ENCODE results near the gene KIAA1217. TPM values are rescaled to one million over a fixed set of nuclear protein-coding genes. Genes with fewer than 3 reads are reported as not detected.

Gene KIAA1217
- total and polyA plus RNA-seq, 2 donors, result 6.2 to 18.0 TPM

GRCh38 chr10:24201503-24202180 is 7.3 kb upstream of the KIAA1217 start:
- DNase-seq (ENCODE audit: extremely low spot score), result no peak
- WGBS, result 69% methylated on average over 14 of the region's 14 CpGs
- H3K36me3 ChIP-seq (ENCODE audit: insufficient read depth), result no peaks in the 10 kb centered on the region
- H3K27ac ChIP-seq (ENCODE audit: low read depth), result no peak overlapping the region
- no peak overlapping the region for H3K4me3 ChIP-seq (ENCODE audit: low read depth, low read length)
- H3K4me1 ChIP-seq (ENCODE audit: insufficient read depth), result no peaks in the 10 kb centered on the region

- WGBS, result 70% methylated on average over 6 of the region's 6 CpGs
- no peaks in the 10 kb centered on the region for H3K36me3 ChIP-seq (ENCODE audit: insufficient read depth)
Measured at GRCh38 chr10:24202181-24202570, 6.8 kb upstream of the KIAA1217 start.

GRCh38 chr10:24205821-24206220 is 3.1 kb upstream of the KIAA1217 start:
- H3K36me3 ChIP-seq (ENCODE audit: insufficient read depth), result no peaks in the 10 kb centered on the region
- H3K27ac ChIP-seq (ENCODE audit: low read depth), result no peak overlapping the region
- H3K4me1 ChIP-seq (ENCODE audit: insufficient read depth), result no peaks in the 10 kb centered on the region
- H3K4me3 ChIP-seq (ENCODE audit: low read depth, low read length), result no peak overlapping the region
- 68% methylated on average over 6 of the region's 6 CpGs for WGBS
- DNase-seq (ENCODE audit: extremely low spot score), result no peak

More at GRCh38 chr10:24202181-24202570, 6.8 kb upstream of the KIAA1217 start:
- no peaks in the 10 kb centered on the region for H3K4me1 ChIP-seq (ENCODE audit: insufficient read depth)
- no peak overlapping the region for H3K4me3 ChIP-seq (ENCODE audit: low read depth, low read length)
- DNase-seq (ENCODE audit: extremely low spot score), result no peak
- H3K27ac ChIP-seq (ENCODE audit: low read depth), result no peak overlapping the region

- 70% methylated on average over 2 of the region's 2 CpGs for WGBS
- Histone ChIP-seq H3K36me3 (ENCODE audit: insufficient read depth) (no peaks in the 10 kb centered on the region), H3K27ac (ENCODE audit: low read depth) (no peak overlapping the region), H3K4me3 (ENCODE audit: low read depth, low read length) (no peak overlapping the region), H3K4me1 (ENCODE audit: insufficient read depth) (no peaks in the 10 kb centered on the region)
- no peak for DNase-seq (ENCODE audit: extremely low spot score)
Measured at GRCh38 chr10:24206334-24206733, 2.6 kb upstream of the KIAA1217 start.

- DNase-seq (ENCODE audit: extremely low spot score), result no peak
- 77% methylated on average over 3 of the region's 3 CpGs for WGBS
- H3K4me1 ChIP-seq (ENCODE audit: insufficient read depth), result no peaks in the 10 kb centered on the region
- no peak overlapping the region for H3K27ac ChIP-seq (ENCODE audit: low read depth)
- no peaks in the 10 kb centered on the region for H3K36me3 ChIP-seq (ENCODE audit: insufficient read depth)
- no peak overlapping the region for H3K4me3 ChIP-seq (ENCODE audit: low read depth, low read length)
Measured at GRCh38 chr10:24206926-24207325, 2.0 kb upstream of the KIAA1217 start.

- H3K4me3 ChIP-seq (ENCODE audit: low read depth, low read length), result no peak overlapping the region
- no peak for DNase-seq (ENCODE audit: extremely low spot score)
Measured at GRCh38 chr10:24207341-24207740, 1.6 kb upstream of the KIAA1217 start.

GRCh38 chr10:24207781-24208611 is 942 bp upstream of the KIAA1217 start:
- H3K4me1 ChIP-seq (ENCODE audit: insufficient read depth), result no peaks in the 10 kb centered on the region
- H3K27ac ChIP-seq (ENCODE audit: low read depth), result peak overlapping the region; percentile 84
- no peaks in the 10 kb centered on the region for H3K36me3 ChIP-seq (ENCODE audit: insufficient read depth)
- peak overlapping the region; percentile 43 for H3K4me3 ChIP-seq (ENCODE audit: low read depth, low read length)
- DNase-seq (ENCODE audit: extremely low spot score), result peak; percentile 73
- 41% methylated on average over 13 of the region's 13 CpGs for WGBS

More at GRCh38 chr10:24207341-24207740, 1.6 kb upstream of the KIAA1217 start:
- H3K27ac ChIP-seq (ENCODE audit: low read depth), result no peak overlapping the region
- no peaks in the 10 kb centered on the region for H3K4me1 ChIP-seq (ENCODE audit: insufficient read depth)
- WGBS, result 67% methylated on average over 5 of the region's 5 CpGs
- no peaks in the 10 kb centered on the region for H3K36me3 ChIP-seq (ENCODE audit: insufficient read depth)

- Histone ChIP-seq H3K4me3 (ENCODE audit: low read depth, low read length) (peak overlapping the region; percentile 43), H3K4me1 (ENCODE audit: insufficient read depth) (no peaks in the 10 kb centered on the region), H3K27ac (ENCODE audit: low read depth) (no peak overlapping the region), H3K36me3 (ENCODE audit: insufficient read depth) (no peaks in the 10 kb centered on the region)
- no peak for DNase-seq (ENCODE audit: extremely low spot score)
- WGBS, result 1% methylated on average over 5 of the region's 5 CpGs
Measured at GRCh38 chr10:24209432-24209771, 464 bp downstream of the KIAA1217 start.

- H3K36me3 ChIP-seq (ENCODE audit: insufficient read depth), result no peaks in the 10 kb centered on the region
- H3K4me3 ChIP-seq (ENCODE audit: low read depth, low read length), result peak overlapping the region; percentile 43
- no peak for DNase-seq (ENCODE audit: extremely low spot score)
- WGBS, result 13% methylated on average over 12 of the region's 12 CpGs
- H3K27ac ChIP-seq (ENCODE audit: low read depth), result no peak overlapping the region
- H3K4me1 ChIP-seq (ENCODE audit: insufficient read depth), result no peaks in the 10 kb centered on the region
Measured at GRCh38 chr10:24209946-24210491, 1.1 kb downstream of the KIAA1217 start.

GRCh38 chr10:24210501-24210900 is 1.6 kb downstream of the KIAA1217 start:
- Histone ChIP-seq H3K4me1 (ENCODE audit: insufficient read depth) (no peaks in the 10 kb centered on the region), H3K27ac (ENCODE audit: low read depth) (no peak overlapping the region), H3K4me3 (ENCODE audit: low read depth, low read length) (no peak overlapping the region), H3K36me3 (ENCODE audit: insufficient read depth) (no peaks in the 10 kb centered on the region)
- no peak for DNase-seq (ENCODE audit: extremely low spot score)
- WGBS, result 70% methylated on average over 2 of the region's 2 CpGs

GRCh38 chr10:24213266-24213665 is 4.3 kb downstream of the KIAA1217 start:
- Histone ChIP-seq H3K4me1 (ENCODE audit: insufficient read depth) (no peaks in the 10 kb centered on the region), H3K36me3 (ENCODE audit: insufficient read depth) (no peaks in the 10 kb centered on the region), H3K27ac (ENCODE audit: low read depth) (no peak overlapping the region)

GRCh38 chr10:24213881-24214280 is 4.9 kb downstream of the KIAA1217 start:
- WGBS, result 94% methylated on average over 2 of the region's 2 CpGs
- no peaks in the 10 kb centered on the region for H3K36me3 ChIP-seq (ENCODE audit: insufficient read depth)
- no peak for DNase-seq (ENCODE audit: extremely low spot score)
- H3K4me1 ChIP-seq (ENCODE audit: insufficient read depth), result no peaks in the 10 kb centered on the region
- no peak overlapping the region for H3K4me3 ChIP-seq (ENCODE audit: low read depth, low read length)
- no peak overlapping the region for H3K27ac ChIP-seq (ENCODE audit: low read depth)

More at GRCh38 chr10:24213266-24213665, 4.3 kb downstream of the KIAA1217 start:
- H3K4me3 ChIP-seq (ENCODE audit: low read depth, low read length), result no peak overlapping the region
- no peak for DNase-seq (ENCODE audit: extremely low spot score)
- WGBS, result 80% methylated on average over 4 of the region's 4 CpGs

GRCh38 chr10:24214762-24215161 is 5.8 kb downstream of the KIAA1217 start:
- H3K4me1 ChIP-seq (ENCODE audit: insufficient read depth), result no peaks in the 10 kb centered on the region
- WGBS, result 80% methylated on average over 5 of the region's 5 CpGs
- DNase-seq (ENCODE audit: extremely low spot score), result no peak

GRCh38 chr10:24215196-24215595 is 6.3 kb downstream of the KIAA1217 start:
- Histone ChIP-seq H3K4me3 (ENCODE audit: low read depth, low read length) (no peak overlapping the region), H3K4me1 (ENCODE audit: insufficient read depth) (no peaks in the 10 kb centered on the region), H3K27ac (ENCODE audit: low read depth) (no peak overlapping the region), H3K36me3 (ENCODE audit: insufficient read depth) (no peaks in the 10 kb centered on the region)
- 54% methylated on average over 4 of the region's 4 CpGs for WGBS
- DNase-seq (ENCODE audit: extremely low spot score), result no peak

More at GRCh38 chr10:24214762-24215161, 5.8 kb downstream of the KIAA1217 start:
- Histone ChIP-seq H3K4me3 (ENCODE audit: low read depth, low read length) (no peak overlapping the region), H3K36me3 (ENCODE audit: insufficient read depth) (no peaks in the 10 kb centered on the region), H3K27ac (ENCODE audit: low read depth) (no peak overlapping the region)
